Ammon's horn (tissue), 1 donor: ENCODE measurements around the gene CAPRIN1.

ENCODE experiments used
- DNase-seq: peaks from one replicate; pipeline ENCODE4 v3.0.0-alpha.2; 2016; ENCODE audit warnings: low spot score

CAPRIN1 gene

GRCh38 chr11:34143048-34143447 lies 91.5 kb downstream of the CAPRIN1 start:
- DNase-seq, result no peak

GRCh38 chr11:34145073-34145472 lies 93.5 kb downstream of the CAPRIN1 start:
- no peak for DNase-seq

- no peak for DNase-seq
Observed at GRCh38 chr11:34145847-34146381, 94.4 kb downstream of the CAPRIN1 start.

GRCh38 chr11:34146411-34146810 lies 94.9 kb downstream of the CAPRIN1 start:
- no peak for DNase-seq

GRCh38 chr11:34146866-34147265 lies 95.3 kb downstream of the CAPRIN1 start:
- no peak for DNase-seq

GRCh38 chr11:34147581-34147980 lies 96.0 kb downstream of the CAPRIN1 start:
- DNase-seq, result no peak

GRCh38 chr11:34148504-34149165 lies 97.1 kb downstream of the CAPRIN1 start:
- no peak for DNase-seq

GRCh38 chr11:34149274-34149673 lies 97.7 kb downstream of the CAPRIN1 start:
- DNase-seq, result no peak

- no peak for DNase-seq
Observed at GRCh38 chr11:34149786-34150185, 98.3 kb downstream of the CAPRIN1 start.

GRCh38 chr11:34150494-34151151 lies 99.1 kb downstream of the CAPRIN1 start:
- DNase-seq, result no peak
